Measurements from ENCODE around the gene STX8.

The STX8 gene

GRCh38 chr17:9432934-9433421 lies 142.6 kb downstream of the STX8 start:
- POLR2A ChIA-PET (ENCODE audit: low non-redundant PET): no interaction called here
- TF ChIP-seq CTCF (conservative IDR thresholded peaks at IDR 0.05; ENCODE audit: low read depth): no peak
- CTCF ChIA-PET: interaction anchor here (0.6 kb wide), 1 partner anchor 18 kb away, joined by 3 read pairs; no protein-coding TSS in a partner anchor
- no peak overlapping the region for H3K27ac ChIP-seq
- DNase-seq (ENCODE audit: low spot score): no peak

GRCh38 chr17:9432134-9432885 lies 143.3 kb downstream of the STX8 start:
- no peak overlapping the region for H3K27ac ChIP-seq
- no peak for DNase-seq (ENCODE audit: low spot score)
- TF ChIP-seq CTCF (conservative IDR thresholded peaks at IDR 0.05; ENCODE audit: low read depth): no peak
- ChIA-PET POLR2A (ENCODE audit: low non-redundant PET) (no interaction called here), CTCF (interaction anchor here (0.6 kb wide), 1 partner anchor 19 kb away, joined by 3 read pairs; no protein-coding TSS in a partner anchor)

- POLR2A ChIA-PET (ENCODE audit: low non-redundant PET): no interaction called here
- TF ChIP-seq CTCF (conservative IDR thresholded peaks at IDR 0.05; ENCODE audit: low read depth): no peak
- CTCF ChIA-PET: no interaction called here
- no peak overlapping the region for H3K27ac ChIP-seq
- no peak for DNase-seq (ENCODE audit: low spot score)
These were observed 144.0 kb downstream of the STX8 start for GRCh38 chr17:9431620-9432019.

- DNase-seq (ENCODE audit: low spot score): no peak
- CTCF ChIA-PET: no interaction called here
- POLR2A ChIA-PET (ENCODE audit: low non-redundant PET): no interaction called here
- no peak for TF ChIP-seq CTCF (conservative IDR thresholded peaks at IDR 0.05; ENCODE audit: low read depth)
- H3K27ac ChIP-seq: no peak overlapping the region
These were observed 147.9 kb downstream of the STX8 start for GRCh38 chr17:9427465-9428315.

GRCh38 chr17:9424071-9424640 lies 151.5 kb downstream of the STX8 start:
- no peak overlapping the region for H3K27ac ChIP-seq
- POLR2A ChIA-PET (ENCODE audit: low non-redundant PET): no interaction called here
- CTCF ChIA-PET: no interaction called here
- DNase-seq (ENCODE audit: low spot score): no peak
- TF ChIP-seq CTCF (conservative IDR thresholded peaks at IDR 0.05; ENCODE audit: low read depth): no peak

GRCh38 chr17:9421525-9421924 lies 154.1 kb downstream of the STX8 start:
- no peak for DNase-seq (ENCODE audit: low spot score)
- no peak overlapping the region for H3K27ac ChIP-seq
- ChIA-PET POLR2A (ENCODE audit: low non-redundant PET) (no interaction called here), CTCF (no interaction called here)
- no peak for TF ChIP-seq CTCF (conservative IDR thresholded peaks at IDR 0.05; ENCODE audit: low read depth)
